Measurements from ENCODE around the gene SLC2A10.

DNA sequence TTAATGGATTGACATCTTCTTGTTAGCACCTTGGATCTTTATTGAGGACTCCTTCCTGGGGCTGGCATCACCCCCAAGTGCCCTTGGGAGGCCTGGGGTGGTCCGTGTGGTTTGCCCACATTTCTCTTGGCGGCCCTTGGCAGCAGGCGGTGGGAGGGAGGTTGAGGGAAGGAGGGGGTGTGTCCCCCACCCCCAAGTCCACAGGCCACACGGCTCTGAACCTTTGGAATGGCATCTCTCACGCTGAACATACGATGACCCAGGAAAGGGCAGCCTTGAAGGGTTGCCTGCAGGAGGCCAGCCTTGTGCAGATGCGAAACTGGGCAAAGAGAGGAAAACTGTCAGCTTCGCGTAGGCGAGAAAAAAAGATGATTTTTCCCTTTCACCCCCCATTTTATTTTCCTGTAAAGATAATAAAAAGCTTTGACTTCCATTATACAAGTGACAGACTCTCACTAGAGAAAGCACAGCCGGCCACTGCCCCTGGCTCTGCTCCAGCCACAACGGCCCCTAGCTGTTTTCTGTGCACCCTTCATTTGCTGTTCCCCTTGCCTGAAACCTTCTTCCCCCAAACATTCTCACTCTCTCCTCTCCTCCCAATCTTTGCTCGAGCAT, 56.2 kb downstream of the SLC2A10 start:
- no peak for TF ChIP-seq POLR2A (IDR thresholded peaks at IDR 0.05)
- TF ChIP-seq, protein P1, sequence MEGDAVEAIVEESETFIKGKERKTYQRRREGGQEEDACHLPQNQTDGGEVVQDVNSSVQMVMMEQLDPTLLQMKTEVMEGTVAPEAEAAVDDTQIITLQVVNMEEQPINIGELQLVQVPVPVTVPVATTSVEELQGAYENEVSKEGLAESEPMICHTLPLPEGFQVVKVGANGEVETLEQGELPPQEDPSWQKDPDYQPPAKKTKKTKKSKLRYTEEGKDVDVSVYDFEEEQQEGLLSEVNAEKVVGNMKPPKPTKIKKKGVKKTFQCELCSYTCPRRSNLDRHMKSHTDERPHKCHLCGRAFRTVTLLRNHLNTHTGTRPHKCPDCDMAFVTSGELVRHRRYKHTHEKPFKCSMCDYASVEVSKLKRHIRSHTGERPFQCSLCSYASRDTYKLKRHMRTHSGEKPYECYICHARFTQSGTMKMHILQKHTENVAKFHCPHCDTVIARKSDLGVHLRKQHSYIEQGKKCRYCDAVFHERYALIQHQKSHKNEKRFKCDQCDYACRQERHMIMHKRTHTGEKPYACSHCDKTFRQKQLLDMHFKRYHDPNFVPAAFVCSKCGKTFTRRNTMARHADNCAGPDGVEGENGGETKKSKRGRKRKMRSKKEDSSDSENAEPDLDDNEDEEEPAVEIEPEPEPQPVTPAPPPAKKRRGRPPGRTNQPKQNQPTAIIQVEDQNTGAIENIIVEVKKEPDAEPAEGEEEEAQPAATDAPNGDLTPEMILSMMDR (IDR thresholded peaks at IDR 0.05 in 4 of 5, conservative IDR thresholded peaks at IDR 0.05 in 1 of 5): no peak
